Activated CD8-positive, alpha-beta memory T cell treated with anti-CD3 and anti-CD28 coated beads, Interleukin-2, amount 10 ng/mL, durations not matched to agents 7 days and 5 days (primary cell): ENCODE data around the gene PPP1R12C. TPM values are rescaled to one million over a fixed set of nuclear protein-coding genes. Genes with fewer than 3 reads are reported as not detected.
A peak's percentile ranks its signal among the peaks of the same experiment; 100 is the strongest.
"Not testable (repeated sequence)": the region's sequence is repeated elsewhere in the genome, so short reads cannot be mapped to it uniquely, and the experiment has no call there.

Experiments
- ATAC-seq: fragments of 150-1000 bp; cut with Tn5 transposase; one replicate; pipeline ENCODE4 v1.10.0; 2021; ENCODE audit warnings: moderate library complexity
- CTCF ChIA-PET: fragments of 350-600 bp; sonication (Branson Sonifier 250); formaldehyde crosslinking; loops from one replicate; lab custom pipeline; 2021; ENCODE audit warnings: antibody characterized with exemption; lab: Charles Lee
- DNase-seq: peaks from one replicate; pipeline ENCODE4 v3.0.0-alpha.2; 2020
- H3K27ac Mint-ChIP-seq: one replicate; pipeline ENCODE4 v1.8.0; 2021; ENCODE audit warnings: mild to moderate bottlenecking, mixed read lengths
- H3K27me3 Mint-ChIP-seq: one replicate; pipeline ENCODE4 v1.8.0; 2021; ENCODE audit warnings: mixed read lengths
- H3K36me3 Mint-ChIP-seq: one replicate; pipeline ENCODE4 v1.8.0; 2021; ENCODE audit warnings: mild to moderate bottlenecking, mixed read lengths
- H3K4me1 Mint-ChIP-seq: one replicate; pipeline ENCODE4 v1.8.0; 2021; ENCODE audit warnings: mixed read lengths
- H3K4me3 Mint-ChIP-seq: one replicate; pipeline ENCODE4 v1.8.0; 2021; ENCODE audit warnings: mild to moderate bottlenecking, moderate library complexity, mixed read lengths
- H3K9me3 Mint-ChIP-seq: one replicate; pipeline ENCODE4 v1.8.0; 2022; ENCODE audit warnings: low read depth, mixed read lengths
- total RNA-seq, 2 experiments: library from RNA; stranded (reverse); gene quantifications; one replicate each; pipeline ENCODE4 v1.2.3, GENCODE V29; 2021

Gene PPP1R12C
- total RNA-seq, 2 experiments from 2014 or later = 134 to 144 TPM

GRCh38 chr19:55066107-55066709, 51.2 kb downstream of the PPP1R12C start:
- CTCF ChIA-PET = interaction anchor here (1.2 kb wide), 1 partner anchor 14 kb away, joined by 3 read pairs; no protein-coding TSS in a partner anchor
- Mint-ChIP-seq H3K4me1 (peaks cover 18% of the 10 kb centered on the region), H3K9me3 (no peaks in the 10 kb centered on the region), H3K36me3 (peaks cover 3% of the 10 kb centered on the region), H3K27me3 (peaks cover 55% of the 10 kb centered on the region), H3K4me3 (no peak overlapping the region), H3K27ac (no peak overlapping the region)
- DNase-seq = no peak
- no peak for ATAC-seq

GRCh38 chr19:55065516-55065915, 51.9 kb downstream of the PPP1R12C start:
- CTCF ChIA-PET = interaction anchor here (1.2 kb wide), 1 partner anchor 15 kb away, joined by 3 read pairs; no protein-coding TSS in a partner anchor
- not testable (repeated sequence) for H3K36me3 Mint-ChIP-seq, H3K4me3 Mint-ChIP-seq, DNase-seq, H3K27ac Mint-ChIP-seq, ATAC-seq, H3K9me3 Mint-ChIP-seq
- Mint-ChIP-seq H3K4me1 (peaks cover 20% of the 10 kb centered on the region), H3K27me3 (peaks cover 52% of the 10 kb centered on the region)

- DNase-seq (no peak), ATAC-seq (no peak)
- Mint-ChIP-seq H3K27ac (peak overlapping the region; percentile 54), H3K4me1 (peaks cover 18% of the 10 kb centered on the region), H3K36me3 (peaks cover 13% of the 10 kb centered on the region), H3K4me3 (peak overlapping the region; percentile 79), H3K9me3 (no peaks in the 10 kb centered on the region), H3K27me3 (peaks cover 38% of the 10 kb centered on the region)
- CTCF ChIA-PET = interaction anchor here (1.0 to 2.2 kb wide), 3 partner anchors 25 to 126 kb away, joined by 3 to 8 read pairs (median 5); no protein-coding TSS in a partner anchor
These were observed 54.0 kb downstream of the PPP1R12C start for GRCh38 chr19:55063492-55063843.

GRCh38 chr19:55062735-55063491, 54.5 kb downstream of the PPP1R12C start, which contains the start of gene RDH13:
Gene RDH13, minus strand, starts transcription at chr19:55063148. Its CDS starts 116 bp downstream, at chr19:55063032.
- peaks cover 16% of the 10 kb centered on the region for H3K36me3 Mint-ChIP-seq
- peak within 1 kb of the TSS; percentile 79 for H3K27ac Mint-ChIP-seq
- H3K27me3 Mint-ChIP-seq = peaks cover 33% of the 10 kb centered on the region
- peak within 1 kb of the TSS; percentile 79 for H3K4me3 Mint-ChIP-seq
- peaks cover 18% of the 10 kb centered on the region for H3K4me1 Mint-ChIP-seq
- ATAC-seq = peak; percentile 100
- no peaks in the 10 kb centered on the region for H3K9me3 Mint-ChIP-seq
- peak; percentile 98 for DNase-seq
- CTCF ChIA-PET = interaction anchor here (1.0 to 2.2 kb wide), 4 partner anchors 26 to 147 kb away, joined by 3 to 8 read pairs (median 4); no protein-coding TSS in a partner anchor

- DNase-seq, CTCF ChIA-PET, H3K27ac Mint-ChIP-seq, H3K27me3 Mint-ChIP-seq, H3K4me3 Mint-ChIP-seq, H3K9me3 Mint-ChIP-seq, ATAC-seq: not testable (repeated sequence)
- Mint-ChIP-seq H3K4me1 (peaks cover 18% of the 10 kb centered on the region), H3K36me3 (peaks cover 31% of the 10 kb centered on the region)
These were observed 57.1 kb downstream of the PPP1R12C start for GRCh38 chr19:55060287-55060686.

- no peak overlapping the region for H3K4me3 Mint-ChIP-seq
- no peak overlapping the region for H3K27ac Mint-ChIP-seq
- CTCF ChIA-PET = interaction anchor here (0.5 to 1.0 kb wide), 2 partner anchors 151 to 178 kb away, joined by 3 read pairs; no protein-coding TSS in a partner anchor
- peaks cover 3% of the 10 kb centered on the region for H3K27me3 Mint-ChIP-seq
- peaks cover 37% of the 10 kb centered on the region for H3K36me3 Mint-ChIP-seq
- H3K4me1 Mint-ChIP-seq = peaks cover 18% of the 10 kb centered on the region
- H3K9me3 Mint-ChIP-seq = no peaks in the 10 kb centered on the region
- ATAC-seq = no peak
- no peak for DNase-seq
These were observed 58.4 kb downstream of the PPP1R12C start for GRCh38 chr19:55058781-55059610.

GRCh38 chr19:55056827-55057226, 60.6 kb downstream of the PPP1R12C start:
- CTCF ChIA-PET = interaction anchor here (1.5 kb wide), 1 partner anchor 8 kb away, joined by 5 read pairs; no protein-coding TSS in a partner anchor
- no peak for DNase-seq
- H3K4me3 Mint-ChIP-seq = no peak overlapping the region
- H3K4me1 Mint-ChIP-seq = peaks cover 7% of the 10 kb centered on the region
- no peaks in the 10 kb centered on the region for H3K9me3 Mint-ChIP-seq
- H3K36me3 Mint-ChIP-seq = peaks cover 50% of the 10 kb centered on the region
- H3K27ac Mint-ChIP-seq = no peak overlapping the region
- H3K27me3 Mint-ChIP-seq = no peaks in the 10 kb centered on the region
- ATAC-seq = no peak

- no peaks in the 10 kb centered on the region for H3K9me3 Mint-ChIP-seq
- no peaks in the 10 kb centered on the region for H3K4me1 Mint-ChIP-seq
- no peaks in the 10 kb centered on the region for H3K27me3 Mint-ChIP-seq
- H3K27ac Mint-ChIP-seq = no peak overlapping the region
- no peak for ATAC-seq
- CTCF ChIA-PET = no interaction called here
- peaks cover 55% of the 10 kb centered on the region for H3K36me3 Mint-ChIP-seq
- no peak overlapping the region for H3K4me3 Mint-ChIP-seq
- DNase-seq = no peak
These were observed 63.7 kb downstream of the PPP1R12C start for GRCh38 chr19:55053735-55054134.

- no peak for DNase-seq
- Mint-ChIP-seq H3K4me1 (no peaks in the 10 kb centered on the region), H3K9me3 (no peaks in the 10 kb centered on the region), H3K27me3 (no peaks in the 10 kb centered on the region), H3K36me3 (peaks cover 57% of the 10 kb centered on the region), H3K27ac (no peak overlapping the region), H3K4me3 (no peak overlapping the region)
- no peak for ATAC-seq
- CTCF ChIA-PET = no interaction called here
These were observed 66.5 kb downstream of the PPP1R12C start for GRCh38 chr19:55050749-55051532.

- no peaks in the 10 kb centered on the region for H3K4me1 Mint-ChIP-seq
- H3K27me3 Mint-ChIP-seq = no peaks in the 10 kb centered on the region
- H3K36me3 Mint-ChIP-seq = peaks cover 53% of the 10 kb centered on the region
- no peak overlapping the region for H3K4me3 Mint-ChIP-seq
- DNase-seq = no peak
- CTCF ChIA-PET = no interaction called here
- no peak overlapping the region for H3K27ac Mint-ChIP-seq
- ATAC-seq = no peak
- no peaks in the 10 kb centered on the region for H3K9me3 Mint-ChIP-seq
These were observed 69.0 kb downstream of the PPP1R12C start for GRCh38 chr19:55048446-55048845.

- ATAC-seq (no peak), DNase-seq (no peak)
- CTCF ChIA-PET = no interaction called here
- Mint-ChIP-seq H3K27me3 (no peaks in the 10 kb centered on the region), H3K9me3 (no peaks in the 10 kb centered on the region), H3K27ac (no peak overlapping the region), H3K4me3 (no peak overlapping the region), H3K36me3 (peaks cover 54% of the 10 kb centered on the region), H3K4me1 (peaks cover under 1% of the 10 kb centered on the region)
These were observed 69.5 kb downstream of the PPP1R12C start for GRCh38 chr19:55047951-55048350.

- H3K27ac Mint-ChIP-seq = no peak overlapping the region
- ATAC-seq = no peak
- H3K4me3 Mint-ChIP-seq = no peak overlapping the region
- no peaks in the 10 kb centered on the region for H3K27me3 Mint-ChIP-seq
- H3K9me3 Mint-ChIP-seq = no peaks in the 10 kb centered on the region
- CTCF ChIA-PET = no interaction called here
- H3K36me3 Mint-ChIP-seq = peaks cover 58% of the 10 kb centered on the region
- peaks cover 9% of the 10 kb centered on the region for H3K4me1 Mint-ChIP-seq
- no peak for DNase-seq
These were observed 70.3 kb downstream of the PPP1R12C start for GRCh38 chr19:55046975-55047622.
